Endodermal cell (in vitro differentiated cells): ENCODE data around the gene ABR. TPM values are rescaled to one million over a fixed set of nuclear protein-coding genes. Genes with fewer than 3 reads are reported as not detected.
A peak's percentile ranks its signal among the peaks of the same experiment; 100 is the strongest.

Experiments
- DNase-seq: peaks from one replicate; pipeline ENCODE4 v3.0.0-alpha.2; 2017
- H3K27ac ChIP-seq: 2 replicates; pipeline ENCODE4 v1.5.1; 2013; ENCODE audit warnings: mild to moderate bottlenecking, low read depth, low read length, moderate library complexity
- H3K27me3 ChIP-seq: 2 replicates; pipeline ENCODE4 v1.6.1; 2013; ENCODE audit warnings: mild to moderate bottlenecking, low read length, moderate library complexity; ENCODE audit not compliant: insufficient read depth, control insufficient read depth, poor library complexity, severe bottlenecking
- H3K36me3 ChIP-seq: 2 replicates; pipeline ENCODE4 v1.7.0; 2013; ENCODE audit warnings: mild to moderate bottlenecking, low read length, moderate library complexity; ENCODE audit not compliant: control insufficient read depth, insufficient read depth
- H3K4me1 ChIP-seq: one replicate; pipeline ENCODE4 v1.7.0; 2013; ENCODE audit warnings: low read length; ENCODE audit not compliant: control insufficient read depth, insufficient read depth
- H3K4me3 ChIP-seq: 2 replicates; pipeline ENCODE4 v1.5.1; 2013; ENCODE audit warnings: mild to moderate bottlenecking, low read length, moderate library complexity
- H3K9ac ChIP-seq: 2 replicates; pipeline ENCODE4 v1.6.1; 2013; ENCODE audit warnings: mild to moderate bottlenecking, low read length, moderate library complexity; ENCODE audit not compliant: poor library complexity, severe bottlenecking; ENCODE audit errors: extremely low read depth
- H3K9me3 ChIP-seq: 2 replicates; pipeline ENCODE4 v1.6.1; 2013; ENCODE audit warnings: mild to moderate bottlenecking, low read length, moderate library complexity; ENCODE audit not compliant: control insufficient read depth
- H3K27ac Mint-ChIP-seq: 2 replicates; pipeline ENCODE4 v1.8.0; 2020; ENCODE audit warnings: mixed read lengths
- H3K27me3 Mint-ChIP-seq: 2 replicates; pipeline ENCODE4 v1.8.0; 2021; ENCODE audit warnings: mild to moderate bottlenecking, mixed read lengths; ENCODE audit not compliant: insufficient read depth
- H3K36me3 Mint-ChIP-seq: 2 replicates; pipeline ENCODE4 v1.8.0; 2020; ENCODE audit warnings: low read depth, mixed read lengths
- H3K4me1 Mint-ChIP-seq: 2 replicates; pipeline ENCODE4 v1.8.0; 2020; ENCODE audit warnings: mixed read lengths
- H3K4me3 Mint-ChIP-seq: 2 replicates; pipeline ENCODE4 v1.8.0; 2020; ENCODE audit warnings: mild to moderate bottlenecking, moderate library complexity, mixed read lengths
- H3K9me3 Mint-ChIP-seq: 2 replicates; pipeline ENCODE4 v1.8.0; 2020; ENCODE audit warnings: mild to moderate bottlenecking, mixed read lengths
- WGBS, 2 experiments: methylation state at CpG; one replicate each; pipeline versions ENCODE4 v1.1.5 to v1.1.7; 2013; ENCODE audit warnings: missing lambda C conversion rate in 2 of 2, mixed read lengths in 1 of 2; ENCODE audit not compliant: insufficient coverage in 1 of 2, insufficient read length in 1 of 2; 5-methylcytosine and 5-hydroxymethylcytosine counted together
- total RNA-seq, 2 donors: library from RNA; stranded (reverse); fragmentation: NEBNext Ultra II Directional in 1 of 2; extraction: Animal tissue kit (Norgen Biotek cat#: 25700) in 1 of 2; gene quantifications; 2 replicates in 1 of 2; 3 replicates in 1 of 2; pipeline ENCODE4 v1.2.1, GENCODE V29; 2021
- TF ChIP-seq, protein P1 (sequence below): fragments of 200-600 bp; sonication (generic); conservative IDR thresholded peaks from 2 replicates; pipeline ENCODE4 v1.5.0; 2021; ENCODE audit warnings: antibody characterized with exemption, mild to moderate bottlenecking

Gene ABR
- total RNA-seq, 2 donors from 2014 or later, result 51.1 to 58.7 TPM

DNA sequence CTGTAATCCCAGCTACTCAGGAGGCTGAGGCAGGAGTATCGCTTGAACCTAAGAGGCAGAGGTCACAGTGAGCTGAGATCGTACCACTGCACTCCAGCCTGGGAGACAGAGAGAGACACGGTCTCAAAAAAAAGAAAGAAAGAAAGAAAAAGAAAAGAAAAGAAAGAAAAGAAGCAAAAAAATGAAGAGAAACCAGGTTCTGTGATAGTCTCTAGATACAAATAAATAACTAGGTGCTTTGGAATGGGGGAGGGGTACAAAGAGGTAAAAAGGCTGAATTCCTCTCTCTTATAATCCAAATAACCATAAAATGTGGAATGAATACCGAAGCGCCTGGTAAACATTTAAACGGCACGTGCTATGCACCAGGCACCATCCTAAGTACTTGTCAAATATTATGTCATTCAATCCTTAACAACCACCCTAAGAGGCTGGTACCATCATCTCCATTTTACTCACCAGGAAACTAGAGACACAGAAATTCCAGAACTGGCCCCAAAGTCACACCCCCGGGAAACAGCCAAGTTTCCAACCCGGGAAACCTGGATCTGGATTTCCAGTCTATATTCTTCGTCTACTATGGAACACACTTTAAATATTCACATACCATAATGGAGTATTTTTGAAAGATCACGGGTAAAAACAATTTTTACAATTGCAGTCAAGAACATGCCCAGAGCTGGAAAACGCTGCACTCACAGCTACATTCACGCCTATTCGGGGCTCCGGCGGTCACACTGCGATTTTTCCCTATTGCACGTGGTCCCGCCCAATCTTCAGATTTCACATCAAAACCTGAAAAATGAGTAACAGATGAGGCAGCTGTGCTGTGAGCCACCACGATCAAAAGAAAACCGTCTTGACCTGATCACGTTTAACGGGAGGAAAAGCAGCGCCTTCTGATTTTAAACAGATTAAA, 210.7 kb downstream of the ABR start:
- H3K4me3 Mint-ChIP-seq, result no peak overlapping the region
- H3K36me3 ChIP-seq, result peaks cover 78% of the 10 kb centered on the region
- no peak overlapping the region for H3K27ac ChIP-seq
- no peaks in the 10 kb centered on the region for H3K27me3 ChIP-seq
- H3K27me3 Mint-ChIP-seq, result no peaks in the 10 kb centered on the region
- H3K36me3 Mint-ChIP-seq, result peaks cover 62% of the 10 kb centered on the region
- no peak for DNase-seq
- no peak overlapping the region for H3K9ac ChIP-seq
- WGBS, 2 experiments, result 90 to 96% methylated on average over 15 to 24 of the region's 24 CpGs
- H3K4me1 Mint-ChIP-seq, result peaks cover 41% of the 10 kb centered on the region
- H3K4me1 ChIP-seq, result peaks cover 14% of the 10 kb centered on the region
- peaks cover 18% of the 10 kb centered on the region for H3K9me3 ChIP-seq
- TF ChIP-seq, protein P1, sequence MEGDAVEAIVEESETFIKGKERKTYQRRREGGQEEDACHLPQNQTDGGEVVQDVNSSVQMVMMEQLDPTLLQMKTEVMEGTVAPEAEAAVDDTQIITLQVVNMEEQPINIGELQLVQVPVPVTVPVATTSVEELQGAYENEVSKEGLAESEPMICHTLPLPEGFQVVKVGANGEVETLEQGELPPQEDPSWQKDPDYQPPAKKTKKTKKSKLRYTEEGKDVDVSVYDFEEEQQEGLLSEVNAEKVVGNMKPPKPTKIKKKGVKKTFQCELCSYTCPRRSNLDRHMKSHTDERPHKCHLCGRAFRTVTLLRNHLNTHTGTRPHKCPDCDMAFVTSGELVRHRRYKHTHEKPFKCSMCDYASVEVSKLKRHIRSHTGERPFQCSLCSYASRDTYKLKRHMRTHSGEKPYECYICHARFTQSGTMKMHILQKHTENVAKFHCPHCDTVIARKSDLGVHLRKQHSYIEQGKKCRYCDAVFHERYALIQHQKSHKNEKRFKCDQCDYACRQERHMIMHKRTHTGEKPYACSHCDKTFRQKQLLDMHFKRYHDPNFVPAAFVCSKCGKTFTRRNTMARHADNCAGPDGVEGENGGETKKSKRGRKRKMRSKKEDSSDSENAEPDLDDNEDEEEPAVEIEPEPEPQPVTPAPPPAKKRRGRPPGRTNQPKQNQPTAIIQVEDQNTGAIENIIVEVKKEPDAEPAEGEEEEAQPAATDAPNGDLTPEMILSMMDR, result no peak
- peak overlapping the region; percentile 57 for H3K27ac Mint-ChIP-seq
- peaks cover 13% of the 10 kb centered on the region for H3K9me3 Mint-ChIP-seq
- peak overlapping the region; percentile 27 for H3K4me3 ChIP-seq

DNA sequence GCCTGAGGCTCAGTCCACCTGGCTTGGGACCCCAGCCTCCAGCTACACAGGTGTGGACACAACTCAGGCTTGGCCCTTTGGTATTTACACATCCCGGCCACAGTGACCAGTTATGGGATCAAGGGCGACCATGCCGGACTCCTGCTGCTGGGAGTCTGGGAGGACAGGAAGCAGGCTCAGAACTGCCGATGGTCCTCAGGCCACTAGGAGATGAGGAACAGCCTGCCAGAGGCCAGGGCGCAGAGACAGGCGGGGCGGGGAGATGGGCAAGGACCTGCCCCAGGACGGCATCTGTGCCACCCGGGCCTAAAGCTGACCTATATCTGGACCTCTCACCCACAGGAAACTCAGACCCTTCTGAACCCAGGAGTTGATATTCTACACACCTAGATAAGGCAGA, 212.7 kb downstream of the ABR start:
- Mint-ChIP-seq H3K27ac (peak overlapping the region; percentile 53), H3K36me3 (peaks cover 57% of the 10 kb centered on the region), H3K4me3 (no peak overlapping the region), H3K9me3 (peaks cover 13% of the 10 kb centered on the region), H3K27me3 (no peaks in the 10 kb centered on the region), H3K4me1 (peaks cover 44% of the 10 kb centered on the region)
- Histone ChIP-seq H3K27me3 (no peaks in the 10 kb centered on the region), H3K27ac (no peak overlapping the region), H3K4me3 (no peak overlapping the region), H3K9ac (no peak overlapping the region), H3K4me1 (peaks cover 16% of the 10 kb centered on the region), H3K9me3 (peaks cover 18% of the 10 kb centered on the region), H3K36me3 (peaks cover 83% of the 10 kb centered on the region)
- TF ChIP-seq, protein P1, result no peak
- 96% methylated on average over 4 to 9 of the region's 9 CpGs for WGBS, 2 experiments
- peak; percentile 64 for DNase-seq

DNA sequence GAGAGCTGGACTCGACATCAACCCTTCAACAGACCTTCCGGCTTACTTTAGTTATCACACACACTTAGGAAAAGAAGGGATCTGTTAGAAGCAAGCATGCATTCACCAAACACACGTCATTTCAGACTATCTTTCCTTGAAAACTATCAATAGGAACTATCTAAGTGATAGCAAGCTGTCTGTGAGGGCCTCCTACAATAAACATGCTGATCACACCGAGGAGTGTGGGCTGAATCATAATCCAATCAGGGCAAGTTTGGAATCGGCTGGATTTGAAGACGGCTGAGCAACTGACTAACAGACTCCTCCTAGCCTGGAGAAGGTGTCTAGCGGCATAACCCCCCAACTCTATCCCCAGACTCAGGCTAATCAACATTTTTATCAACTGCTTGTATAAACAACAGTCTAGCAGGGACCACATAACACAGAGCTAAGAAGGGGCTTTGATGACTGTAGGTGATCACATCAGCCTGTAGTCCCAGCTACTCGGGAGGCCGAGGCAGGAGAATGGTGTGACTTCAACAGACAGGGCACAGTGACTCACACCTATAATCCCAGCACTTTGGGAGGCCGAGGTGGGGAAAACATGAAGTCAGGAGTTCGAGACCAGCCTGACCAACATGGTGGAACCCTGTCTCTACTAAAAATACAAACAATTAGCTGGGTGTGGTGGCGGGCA, 214.3 kb downstream of the ABR start:
- peak overlapping the region; percentile 69 for H3K27ac ChIP-seq
- H3K27me3 ChIP-seq, result no peaks in the 10 kb centered on the region
- H3K9me3 ChIP-seq, result peaks cover 18% of the 10 kb centered on the region
- peak overlapping the region; percentile 24 for H3K4me3 ChIP-seq
- WGBS, 2 experiments, result 36 to 63% methylated on average over 8 to 12 of the region's 12 CpGs
- TF ChIP-seq, protein P1, result no peak
- peaks cover 38% of the 10 kb centered on the region for H3K4me1 Mint-ChIP-seq
- no peaks in the 10 kb centered on the region for H3K27me3 Mint-ChIP-seq
- peak overlapping the region; percentile 9 for H3K4me3 Mint-ChIP-seq
- H3K36me3 Mint-ChIP-seq, result peaks cover 51% of the 10 kb centered on the region
- DNase-seq, result peak; percentile 90
- peaks cover 80% of the 10 kb centered on the region for H3K36me3 ChIP-seq
- H3K9me3 Mint-ChIP-seq, result peaks cover 13% of the 10 kb centered on the region
- peak overlapping the region; percentile 75 for H3K9ac ChIP-seq
- H3K4me1 ChIP-seq, result peaks cover 14% of the 10 kb centered on the region
- H3K27ac Mint-ChIP-seq, result peak overlapping the region; percentile 94
